GM12864 (cell line): ENCODE data around the gene MRPL20.

Source experiments
- DNase-seq: peaks from one replicate; pipeline ENCODE4 v3.0.0-alpha.2; 2011; ENCODE audit warnings: low read depth
- H3K4me3 ChIP-seq: 2 replicates; pipeline ENCODE4 v1.5.1; 2011; ENCODE audit warnings: mild to moderate bottlenecking, low read depth, low read length, control low read depth
- TF ChIP-seq, protein P1 (sequence below): IDR thresholded peaks from 2 replicates; pipeline ENCODE4 v1.5.1; 2011; ENCODE audit warnings: low read depth, mild to moderate bottlenecking, moderate library complexity, low read length, control low read depth, inconsistent platforms; ENCODE audit errors: missing control alignments

Gene MRPL20

GRCh38 chr1:1376551-1377226 is 30.4 kb downstream of the MRPL20 start:
- H3K4me3 ChIP-seq = no peak overlapping the region
- TF ChIP-seq, protein P1, sequence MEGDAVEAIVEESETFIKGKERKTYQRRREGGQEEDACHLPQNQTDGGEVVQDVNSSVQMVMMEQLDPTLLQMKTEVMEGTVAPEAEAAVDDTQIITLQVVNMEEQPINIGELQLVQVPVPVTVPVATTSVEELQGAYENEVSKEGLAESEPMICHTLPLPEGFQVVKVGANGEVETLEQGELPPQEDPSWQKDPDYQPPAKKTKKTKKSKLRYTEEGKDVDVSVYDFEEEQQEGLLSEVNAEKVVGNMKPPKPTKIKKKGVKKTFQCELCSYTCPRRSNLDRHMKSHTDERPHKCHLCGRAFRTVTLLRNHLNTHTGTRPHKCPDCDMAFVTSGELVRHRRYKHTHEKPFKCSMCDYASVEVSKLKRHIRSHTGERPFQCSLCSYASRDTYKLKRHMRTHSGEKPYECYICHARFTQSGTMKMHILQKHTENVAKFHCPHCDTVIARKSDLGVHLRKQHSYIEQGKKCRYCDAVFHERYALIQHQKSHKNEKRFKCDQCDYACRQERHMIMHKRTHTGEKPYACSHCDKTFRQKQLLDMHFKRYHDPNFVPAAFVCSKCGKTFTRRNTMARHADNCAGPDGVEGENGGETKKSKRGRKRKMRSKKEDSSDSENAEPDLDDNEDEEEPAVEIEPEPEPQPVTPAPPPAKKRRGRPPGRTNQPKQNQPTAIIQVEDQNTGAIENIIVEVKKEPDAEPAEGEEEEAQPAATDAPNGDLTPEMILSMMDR = no peak
- no peak for DNase-seq

- TF ChIP-seq, protein P1 = peak; percentile 35
- H3K4me3 ChIP-seq = peak within 1 kb of the TSS; percentile 96
- DNase-seq = peak; percentile 99
Measured at GRCh38 chr1:1374929-1375662, 32.0 kb downstream of the MRPL20 start, which contains the start of gene AURKAIP1. AURKAIP1 (minus strand) TSS chr1:1375207; CDS start chr1:1374756, 451 bp downstream.

DNA sequence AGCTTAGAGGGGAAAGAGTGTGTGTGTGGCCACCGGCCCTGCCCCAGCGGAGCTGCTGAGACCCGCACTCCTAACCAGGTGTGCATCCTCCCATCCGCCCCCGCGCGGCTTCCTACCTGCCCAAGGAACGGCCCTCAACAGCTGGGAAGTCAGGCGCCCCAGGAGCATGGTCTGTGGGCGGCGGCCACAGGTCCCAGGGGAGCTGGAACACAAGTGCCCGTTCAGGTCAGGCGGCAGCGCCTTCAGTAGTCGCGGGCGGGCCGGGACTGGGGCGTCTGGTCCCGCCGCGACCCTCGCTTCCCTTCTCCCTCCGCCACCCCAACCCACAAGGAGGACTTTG is 32.5 kb downstream of the MRPL20 start:
- H3K4me3 ChIP-seq = peak overlapping the region; percentile 96
- no peak for DNase-seq
- TF ChIP-seq, protein P1 = no peak

GRCh38 chr1:1373815-1374588 is 33.1 kb downstream of the MRPL20 start:
- TF ChIP-seq, protein P1 = no peak
- DNase-seq = no peak
- H3K4me3 ChIP-seq = peak overlapping the region; percentile 96

- TF ChIP-seq, protein P1 = no peak
- peak overlapping the region; percentile 96; the same call in 1 of the 2 replicates for H3K4me3 ChIP-seq
Measured at GRCh38 chr1:1373051-1373814, 33.9 kb downstream of the MRPL20 start.

More at GRCh38 chr1:1373051-1373814, 33.9 kb downstream of the MRPL20 start:
- DNase-seq = no peak
